ENCODE data around the gene PRDX1.
"Not testable (repeated sequence)": the region's sequence is repeated elsewhere in the genome, so short reads cannot be mapped to it uniquely, and the experiment has no call there.

The PRDX1 gene

GRCh38 chr1:45477646-45478045, 44.0 kb downstream of the PRDX1 start:
- DNase-seq (ENCODE audit: low read depth, low spot score), result no peak
- no peak overlapping the region for H3K27ac ChIP-seq

DNA sequence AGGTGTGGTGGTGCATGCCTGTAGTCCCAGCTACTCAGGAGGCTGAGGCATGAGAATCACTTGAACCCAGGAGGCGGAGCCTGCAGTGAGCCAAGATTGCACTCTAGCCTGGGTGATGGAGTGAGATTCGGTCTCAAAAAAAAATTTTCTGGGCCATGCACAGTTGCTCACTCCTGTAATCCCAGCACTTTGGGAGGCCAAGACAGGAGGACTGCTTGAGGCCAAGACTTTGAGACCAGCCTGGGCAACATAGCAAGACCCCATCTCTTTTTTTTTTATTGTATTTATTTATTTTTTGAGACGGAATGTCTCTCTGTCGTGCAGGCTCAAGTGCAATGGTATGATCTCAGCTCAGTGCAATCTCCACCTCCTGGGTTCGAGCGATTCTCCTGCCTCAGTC, 47.5 kb downstream of the PRDX1 start:
- not testable (repeated sequence) for DNase-seq (ENCODE audit: low read depth, low spot score); H3K27ac ChIP-seq

DNA sequence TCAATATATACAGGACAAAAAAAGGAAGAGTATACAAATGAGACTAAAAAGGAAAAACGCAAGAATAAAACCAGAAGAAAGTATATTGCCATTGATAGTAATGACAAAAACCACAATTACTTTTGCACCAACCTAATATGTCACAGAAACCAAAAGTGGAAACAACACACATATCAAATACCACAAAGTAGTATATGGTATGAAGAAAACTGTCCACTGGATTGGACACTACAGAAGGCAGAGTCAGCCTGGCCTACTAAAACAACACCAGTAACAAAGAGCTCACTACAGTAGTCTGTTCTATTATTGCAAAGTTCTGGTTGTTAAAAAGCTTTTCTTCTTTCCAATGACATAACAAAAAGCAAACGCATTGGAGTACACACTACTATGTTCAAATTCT, 48.4 kb downstream of the PRDX1 start:
- no peak for DNase-seq (ENCODE audit: low read depth, low spot score)
- H3K27ac ChIP-seq, result no peak overlapping the region

DNA sequence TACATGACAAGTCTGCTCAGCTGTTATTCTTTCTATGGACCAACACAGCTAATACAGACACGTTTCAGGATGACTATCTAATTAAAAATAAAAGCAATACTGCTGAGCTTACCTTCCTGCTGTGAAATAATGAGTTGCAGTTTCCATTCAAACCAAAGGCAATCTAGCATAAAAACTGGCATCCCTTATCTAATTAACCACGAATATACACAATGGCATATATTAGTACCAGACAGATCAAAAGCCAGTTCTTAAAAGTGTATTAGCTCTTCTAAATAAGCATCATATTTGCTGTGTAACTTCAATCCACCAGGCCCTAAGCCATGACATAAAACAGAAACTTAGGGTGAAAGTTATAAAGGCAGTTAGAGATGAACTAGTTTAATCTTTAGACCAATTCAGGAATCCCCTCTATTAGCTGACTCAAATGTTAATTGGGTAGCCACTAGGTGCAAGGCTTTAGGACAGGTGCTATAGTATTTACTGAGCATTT, 51.3 kb downstream of the PRDX1 start:
- H3K27ac ChIP-seq, result no peak overlapping the region
- DNase-seq (ENCODE audit: low read depth, low spot score), result no peak

- H3K27ac ChIP-seq; DNase-seq (ENCODE audit: low read depth, low spot score): not testable (repeated sequence)
Observed at GRCh38 chr1:45467353-45467752, 54.3 kb downstream of the PRDX1 start.

GRCh38 chr1:45465277-45465676, 56.4 kb downstream of the PRDX1 start:
- DNase-seq (ENCODE audit: low read depth, low spot score), result no peak
- H3K27ac ChIP-seq, result no peak overlapping the region
